Kidney capillary endothelial cell (primary cell): ENCODE results near the gene SERPINA12.

Experiments used
- DNase-seq: peaks from one replicate; pipeline ENCODE4 v3.0.0-alpha.2; 2018; ENCODE audit warnings: low spot score

SERPINA12 gene, protein sequence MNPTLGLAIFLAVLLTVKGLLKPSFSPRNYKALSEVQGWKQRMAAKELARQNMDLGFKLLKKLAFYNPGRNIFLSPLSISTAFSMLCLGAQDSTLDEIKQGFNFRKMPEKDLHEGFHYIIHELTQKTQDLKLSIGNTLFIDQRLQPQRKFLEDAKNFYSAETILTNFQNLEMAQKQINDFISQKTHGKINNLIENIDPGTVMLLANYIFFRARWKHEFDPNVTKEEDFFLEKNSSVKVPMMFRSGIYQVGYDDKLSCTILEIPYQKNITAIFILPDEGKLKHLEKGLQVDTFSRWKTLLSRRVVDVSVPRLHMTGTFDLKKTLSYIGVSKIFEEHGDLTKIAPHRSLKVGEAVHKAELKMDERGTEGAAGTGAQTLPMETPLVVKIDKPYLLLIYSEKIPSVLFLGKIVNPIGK

DNA sequence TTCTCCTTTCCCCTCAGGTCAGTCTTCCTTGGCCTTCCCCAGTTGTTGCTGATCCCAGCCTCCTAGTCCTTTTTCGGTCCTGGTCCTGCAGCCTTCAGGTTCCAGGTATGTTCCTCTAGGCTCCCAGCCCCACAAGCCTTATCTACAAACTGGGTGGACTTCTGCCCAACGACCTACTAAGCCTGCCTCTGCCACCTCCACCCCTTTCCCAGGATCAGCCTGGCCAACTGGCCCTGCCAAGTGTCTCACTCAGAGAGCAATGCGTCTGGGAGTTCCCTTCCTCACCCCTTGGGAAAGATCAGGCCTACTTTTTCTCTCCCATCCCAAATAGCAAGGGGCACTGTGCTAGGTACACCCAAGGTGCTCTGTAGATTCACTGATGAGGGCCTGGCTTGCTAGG, at the start of gene SERPINA12:
Gene SERPINA12 (minus strand): TSS at position 114 of the 400 bp plus-strand sequence. CDS start 11,072 bp downstream, outside the sequence.
- DNase-seq, result no peak

DNA sequence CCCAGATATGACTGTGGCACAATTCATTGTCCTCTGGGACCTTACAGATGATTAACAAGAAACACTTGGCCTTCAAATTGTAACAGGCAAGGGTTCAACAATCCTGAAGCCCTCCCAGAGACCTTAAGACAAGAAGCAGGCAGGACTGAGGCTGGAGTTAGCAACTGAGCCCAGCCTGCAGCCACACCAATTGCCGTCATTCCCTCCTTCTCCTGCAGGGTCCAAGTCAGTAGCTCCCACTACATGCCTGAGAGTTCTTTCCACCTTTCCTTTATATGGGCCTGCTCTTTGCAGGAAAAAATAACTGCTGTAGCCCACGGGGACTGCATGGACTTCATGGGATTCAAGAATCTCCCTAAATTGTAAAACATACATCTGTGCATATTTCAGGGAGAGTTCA, 49.6 kb upstream of the SERPINA12 start:
- no peak for DNase-seq

DNA sequence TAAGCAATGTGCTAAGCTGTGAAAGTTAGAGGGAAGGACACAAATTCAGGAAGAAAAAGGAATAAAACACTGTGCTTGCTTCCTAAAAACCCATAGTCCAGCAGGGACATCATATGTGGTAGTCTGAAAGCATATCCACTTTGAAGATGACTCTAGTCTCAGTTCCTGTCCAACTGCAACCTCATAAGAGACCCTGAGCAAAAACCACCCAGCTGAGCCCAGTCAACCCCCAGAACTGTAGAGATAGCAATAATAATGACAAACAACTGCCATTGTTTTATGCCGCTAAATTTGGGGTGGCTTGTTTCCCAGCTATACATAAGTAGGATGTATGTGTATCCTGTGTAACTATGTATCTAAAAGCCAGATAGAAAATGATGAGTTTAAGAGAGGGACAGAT, 48.1 kb upstream of the SERPINA12 start:
- DNase-seq, result no peak

DNA sequence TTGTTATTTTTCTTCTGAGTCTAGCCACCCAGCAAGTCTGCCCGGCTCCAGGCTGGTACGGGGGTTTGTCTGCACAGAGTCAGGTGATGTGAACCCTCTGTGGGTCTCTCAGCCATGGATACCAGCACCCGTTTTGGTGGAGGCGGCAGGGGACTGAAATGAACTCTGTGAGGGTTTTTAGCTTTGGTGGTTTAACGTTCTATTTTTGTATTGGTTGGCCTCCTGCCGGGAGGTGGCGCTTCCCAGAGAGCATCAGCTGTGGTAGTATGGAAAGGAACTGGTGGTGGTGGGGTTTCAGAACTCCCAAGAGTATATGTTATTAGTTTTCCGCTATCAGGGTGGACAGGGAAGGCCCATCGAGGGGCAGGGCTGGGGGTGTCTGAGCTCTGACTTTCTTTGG, 46.7 kb upstream of the SERPINA12 start:
- DNase-seq, result no peak

DNA sequence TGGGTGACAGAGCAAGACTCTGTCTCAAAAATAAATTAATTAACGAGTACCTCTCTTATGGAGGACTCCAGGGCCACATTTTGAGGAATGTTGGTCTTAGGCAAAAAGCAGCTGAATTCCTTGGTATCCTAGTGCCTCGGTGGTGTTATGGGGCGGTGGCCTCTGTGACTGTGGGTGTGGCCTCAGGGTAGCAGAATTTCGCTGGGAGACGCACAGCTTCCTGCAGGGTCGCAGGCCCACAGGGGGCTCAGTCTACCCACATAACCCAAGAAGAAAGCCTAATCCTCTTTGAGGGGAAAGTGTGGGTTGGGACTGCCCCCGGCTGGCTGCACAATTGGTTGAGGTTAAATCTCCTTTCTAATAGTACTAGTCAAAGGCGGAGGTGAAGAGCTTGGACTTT, 40.8 kb upstream of the SERPINA12 start:
- DNase-seq, result no peak

DNA sequence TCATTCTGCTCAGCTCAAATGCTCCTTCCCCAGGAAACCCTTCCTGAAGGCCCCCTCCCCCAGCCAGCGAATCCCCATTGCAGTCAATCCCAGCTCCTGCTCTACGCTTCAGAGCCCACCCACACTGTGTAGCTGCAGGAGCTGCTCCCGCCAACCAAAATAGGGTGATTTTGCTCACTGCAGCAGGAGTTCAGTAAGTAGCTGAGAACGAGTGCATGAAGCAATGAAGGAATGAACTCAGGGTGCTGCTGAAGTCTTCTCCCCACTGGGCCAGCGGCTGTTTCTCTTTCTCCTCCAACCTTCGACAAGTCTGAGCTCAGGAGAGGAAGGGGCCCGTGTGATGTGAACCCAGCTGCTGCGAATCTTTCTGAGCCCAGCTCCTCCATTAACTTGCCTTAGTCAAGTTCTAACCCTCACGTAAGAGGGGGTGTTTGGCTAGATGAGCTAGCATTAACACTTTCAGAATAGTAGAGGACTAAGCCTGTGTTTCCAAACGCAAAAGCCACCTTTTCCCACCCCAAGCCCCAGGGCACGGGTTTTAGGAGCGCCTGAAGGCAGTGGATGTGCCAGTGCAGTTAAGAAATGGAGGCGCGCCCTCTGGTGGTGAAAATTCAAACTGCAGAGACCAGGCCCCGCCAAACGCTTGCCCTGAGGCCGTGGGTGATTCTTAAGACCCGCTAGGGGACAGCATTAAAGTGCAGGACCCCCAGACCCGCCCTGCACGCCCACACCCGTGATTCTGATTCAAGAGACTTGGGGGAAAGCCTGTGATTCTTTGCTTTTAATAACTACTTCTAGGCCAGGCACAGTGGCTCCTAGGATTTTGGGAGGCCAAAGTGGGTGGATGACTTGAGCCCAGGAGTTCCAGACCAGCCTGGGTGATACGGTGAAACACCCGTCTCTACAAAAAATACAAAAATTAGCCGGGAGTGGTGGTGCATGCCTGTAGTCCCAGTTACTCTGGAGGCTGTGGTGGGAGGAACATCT, 40.0 kb upstream of the SERPINA12 start:
- peak; percentile 34 for DNase-seq

DNA sequence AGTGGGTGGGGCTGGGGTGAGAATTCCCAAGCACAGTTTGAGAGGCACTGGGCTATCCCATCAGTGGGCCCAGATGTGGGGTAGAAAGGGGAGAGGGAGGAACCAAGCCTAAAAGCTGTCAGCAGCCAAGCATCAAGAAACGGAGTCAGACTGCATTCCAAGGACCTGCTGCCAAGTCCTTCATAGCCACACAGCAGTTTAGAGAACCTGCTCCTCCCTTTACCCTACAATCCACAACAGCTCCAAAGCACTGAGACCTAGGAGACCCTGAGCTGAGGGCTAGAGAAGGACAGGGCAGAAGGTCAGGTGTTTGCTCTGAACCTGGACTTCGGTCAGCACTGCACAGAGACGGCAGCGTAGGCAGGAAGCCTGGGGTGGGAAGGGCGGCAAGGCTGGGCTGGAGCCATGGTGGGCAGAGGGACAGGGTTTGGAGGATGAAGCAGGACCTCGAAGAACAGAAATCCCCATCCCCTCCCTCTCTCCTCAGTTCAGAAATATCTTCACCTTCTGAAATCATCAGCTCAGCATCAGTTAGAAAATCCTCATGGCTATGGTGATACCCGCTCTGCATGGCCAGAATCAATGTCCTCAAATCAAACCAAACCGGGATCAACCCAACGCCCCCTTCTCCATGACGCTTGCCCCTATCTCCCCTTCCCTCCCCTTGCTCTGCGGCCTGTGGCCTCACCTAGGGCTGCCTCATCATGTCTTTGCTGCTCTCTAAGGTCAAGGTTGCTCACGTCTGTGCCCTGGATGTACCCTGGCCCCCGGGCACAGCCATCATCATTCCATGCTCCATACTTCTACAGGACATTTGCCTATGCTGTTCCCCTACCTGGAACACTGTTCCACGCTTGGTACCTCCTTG, 39.1 kb upstream of the SERPINA12 start:
- no peak for DNase-seq

DNA sequence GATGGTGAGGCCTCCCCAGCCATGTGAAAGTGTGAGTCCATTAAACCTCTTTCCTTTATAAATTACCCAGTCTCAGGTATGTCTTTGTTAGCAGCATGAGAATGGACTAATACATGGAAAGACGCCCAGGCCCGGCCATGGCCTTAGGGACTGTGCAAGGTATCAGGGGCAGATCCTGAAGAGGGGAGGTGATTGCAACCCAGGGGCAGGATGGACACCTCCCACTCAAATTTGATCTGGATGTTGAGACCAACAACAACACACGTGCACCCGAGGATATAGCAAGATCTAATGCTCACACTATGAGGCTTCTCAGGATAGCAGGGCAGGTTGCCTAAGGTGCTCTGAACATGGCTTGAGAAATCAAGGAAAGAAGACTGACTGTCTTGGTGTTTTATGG, 38.5 kb upstream of the SERPINA12 start:
- DNase-seq, result no peak

DNA sequence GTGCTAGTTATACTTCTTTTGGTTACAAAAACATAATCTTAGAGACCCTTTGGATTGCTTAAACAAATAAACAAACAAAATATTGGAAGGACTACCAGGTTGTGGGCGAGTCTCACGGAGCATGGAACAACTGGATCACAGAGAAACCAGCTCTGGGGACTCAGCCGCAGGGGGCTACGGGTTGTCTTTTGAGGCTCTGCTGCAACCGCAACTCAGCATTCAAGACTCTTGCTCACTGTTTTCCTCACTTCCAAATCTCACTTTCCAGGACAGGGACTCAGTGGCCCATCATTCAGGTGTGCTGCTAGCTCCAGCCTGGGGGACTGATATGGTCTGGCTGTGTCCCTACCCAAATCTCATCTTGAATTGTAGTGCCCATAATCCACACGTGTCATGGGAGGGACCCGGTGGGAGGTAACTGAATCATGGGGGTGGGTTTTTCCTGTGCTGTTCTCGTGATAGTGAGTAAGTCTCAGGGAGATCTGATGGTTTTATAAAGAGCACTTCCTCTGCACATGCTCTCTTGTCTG, 37.9 kb upstream of the SERPINA12 start:
- no peak for DNase-seq

DNA sequence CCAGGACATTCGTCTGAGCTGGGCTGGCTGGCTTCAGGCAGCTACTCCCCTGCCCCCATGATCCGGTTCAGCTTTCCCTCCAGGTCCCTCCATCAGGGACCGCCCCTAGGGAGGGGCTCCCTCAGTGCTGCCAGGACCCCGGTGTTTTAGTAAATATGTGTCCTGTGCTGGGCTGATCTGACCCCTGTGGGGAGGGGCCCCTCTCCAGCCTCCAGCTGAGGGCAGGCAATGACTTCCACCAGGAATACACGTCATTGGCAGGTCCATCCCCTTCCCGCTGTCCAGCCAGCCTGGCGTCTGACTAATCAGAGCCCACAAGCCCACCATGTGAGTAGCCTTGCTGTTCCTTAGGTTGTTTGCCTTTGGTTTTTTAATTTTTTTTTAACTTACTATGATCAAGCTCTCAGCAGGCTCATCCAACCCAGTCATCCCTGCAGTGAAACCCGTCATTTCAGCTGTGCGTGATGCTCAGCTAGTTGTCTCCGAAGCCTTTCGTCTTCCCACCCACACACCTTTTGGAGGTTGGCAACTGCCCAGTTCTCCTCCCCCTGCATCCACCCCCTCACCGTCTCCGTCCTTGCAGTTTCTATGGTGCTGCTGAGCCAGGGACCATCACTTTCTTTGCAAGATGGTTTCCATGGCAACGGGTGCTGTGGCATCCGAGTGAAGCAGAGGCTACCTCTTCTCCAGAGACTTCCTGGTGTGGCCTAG, 36.0 kb upstream of the SERPINA12 start:
- no peak for DNase-seq

DNA sequence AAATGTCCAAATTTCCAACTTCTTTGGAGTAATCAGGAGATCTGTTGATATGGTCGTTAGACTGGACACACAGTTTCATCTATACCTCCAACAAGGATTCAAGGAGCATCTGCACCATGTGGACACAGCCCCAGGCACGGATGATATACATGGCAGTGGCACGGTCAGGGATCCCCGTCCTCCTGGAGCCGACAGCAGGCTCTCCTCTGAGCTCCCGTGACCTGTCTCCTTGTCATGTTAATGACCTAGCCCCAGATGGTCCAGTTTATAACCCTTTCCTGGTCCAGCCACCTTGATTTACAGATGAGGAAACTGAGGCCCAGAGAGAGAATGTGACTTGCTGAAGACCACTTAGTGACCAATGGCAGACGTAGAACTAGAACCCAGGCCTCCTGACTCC, 35.5 kb upstream of the SERPINA12 start:
- DNase-seq, result no peak

DNA sequence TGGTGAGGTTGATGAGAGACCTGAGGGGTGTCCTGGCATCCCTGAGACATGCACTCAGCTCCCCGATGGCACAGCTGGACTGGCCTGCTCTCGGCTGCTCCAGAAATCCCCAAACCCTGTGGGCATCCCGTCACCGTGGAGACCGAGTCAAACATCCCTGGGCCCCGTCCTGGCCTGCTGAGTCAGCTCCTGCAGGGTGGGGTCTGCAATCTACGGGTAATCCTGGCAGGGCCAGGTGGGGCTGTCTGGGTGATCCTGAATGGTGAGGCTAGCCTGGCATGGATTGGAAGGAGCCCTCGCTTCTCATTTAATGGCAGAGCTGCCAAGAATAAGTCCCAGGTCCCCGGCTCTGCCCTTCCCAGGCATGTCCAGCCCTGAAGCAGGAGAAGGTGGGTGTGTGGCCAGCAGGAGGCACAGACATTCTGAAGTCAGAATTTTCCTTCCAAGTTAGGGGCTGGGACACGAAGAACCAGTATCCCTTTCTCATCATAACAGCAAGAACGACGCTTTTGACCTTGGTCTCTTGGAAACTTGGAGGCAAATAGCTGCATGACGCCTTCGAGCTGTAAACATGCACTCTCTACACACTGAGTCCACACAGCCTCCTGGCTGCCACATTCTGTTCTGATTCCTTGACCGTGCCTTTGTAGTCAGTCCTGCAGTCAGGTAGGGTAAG, 34.3 kb upstream of the SERPINA12 start:
- no peak for DNase-seq

DNA sequence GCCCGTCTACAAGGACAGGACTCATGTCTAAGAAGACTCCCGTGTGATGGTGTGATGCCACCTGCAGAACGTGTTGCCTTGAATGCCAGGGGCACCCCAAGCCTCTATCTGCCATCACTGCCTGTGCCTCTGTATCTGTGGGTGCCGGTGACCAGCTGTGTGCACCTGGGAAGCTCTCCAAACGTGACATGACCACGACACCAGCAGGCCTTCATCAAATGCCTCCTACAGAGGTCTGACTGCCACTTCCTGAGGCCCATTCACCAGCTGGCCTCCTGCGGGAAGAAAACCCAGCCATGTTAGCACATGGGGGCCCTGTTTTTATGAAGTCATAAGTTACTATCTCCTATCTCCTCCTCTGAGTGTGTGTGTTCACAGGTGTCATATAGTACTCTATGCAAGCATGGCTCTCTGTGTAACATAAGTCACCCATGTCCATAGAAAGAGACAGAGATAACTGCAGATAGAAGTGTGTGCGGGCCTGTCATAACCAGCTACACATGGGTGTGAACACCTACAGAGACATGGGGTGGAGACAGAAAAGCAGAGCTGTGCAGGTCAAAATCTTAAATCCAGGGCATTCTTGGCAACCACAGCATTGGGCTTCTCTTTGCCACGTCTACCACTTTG, 33.7 kb upstream of the SERPINA12 start:
- DNase-seq, result no peak

DNA sequence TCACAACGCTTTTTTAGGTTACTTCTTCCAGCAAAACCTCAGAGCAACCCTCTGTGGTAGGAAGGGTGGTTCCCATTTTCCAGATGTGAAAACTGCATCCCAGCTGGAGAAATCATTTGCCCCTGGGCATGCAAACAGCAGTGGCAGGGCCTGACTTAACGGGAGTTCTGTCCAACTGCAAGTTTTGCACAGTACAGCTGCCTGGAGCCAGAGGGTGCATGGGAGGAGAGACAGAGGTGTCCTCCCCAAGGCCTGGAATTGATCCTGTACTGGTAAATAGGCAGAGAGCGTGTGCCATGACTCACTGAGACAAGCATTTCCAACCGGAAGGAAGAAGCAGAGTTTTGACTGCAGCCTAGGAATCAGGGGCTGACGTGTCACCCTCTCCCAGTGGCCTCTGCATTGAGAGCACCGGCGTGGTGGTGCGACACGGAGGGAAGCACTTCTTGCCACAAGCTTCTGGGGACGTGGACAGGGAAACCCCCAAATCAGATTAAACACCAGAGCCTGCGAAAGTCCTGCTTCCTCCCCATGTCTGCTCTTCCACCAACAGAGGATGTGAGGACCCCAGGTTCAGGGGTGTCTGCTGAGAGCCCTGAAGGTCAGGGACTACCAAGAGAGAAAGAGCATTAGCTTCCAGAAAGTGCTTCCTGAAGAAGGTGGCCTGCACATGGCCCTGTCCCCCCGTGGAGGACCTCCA, 33.0 kb upstream of the SERPINA12 start:
- DNase-seq, result peak; percentile 53

DNA sequence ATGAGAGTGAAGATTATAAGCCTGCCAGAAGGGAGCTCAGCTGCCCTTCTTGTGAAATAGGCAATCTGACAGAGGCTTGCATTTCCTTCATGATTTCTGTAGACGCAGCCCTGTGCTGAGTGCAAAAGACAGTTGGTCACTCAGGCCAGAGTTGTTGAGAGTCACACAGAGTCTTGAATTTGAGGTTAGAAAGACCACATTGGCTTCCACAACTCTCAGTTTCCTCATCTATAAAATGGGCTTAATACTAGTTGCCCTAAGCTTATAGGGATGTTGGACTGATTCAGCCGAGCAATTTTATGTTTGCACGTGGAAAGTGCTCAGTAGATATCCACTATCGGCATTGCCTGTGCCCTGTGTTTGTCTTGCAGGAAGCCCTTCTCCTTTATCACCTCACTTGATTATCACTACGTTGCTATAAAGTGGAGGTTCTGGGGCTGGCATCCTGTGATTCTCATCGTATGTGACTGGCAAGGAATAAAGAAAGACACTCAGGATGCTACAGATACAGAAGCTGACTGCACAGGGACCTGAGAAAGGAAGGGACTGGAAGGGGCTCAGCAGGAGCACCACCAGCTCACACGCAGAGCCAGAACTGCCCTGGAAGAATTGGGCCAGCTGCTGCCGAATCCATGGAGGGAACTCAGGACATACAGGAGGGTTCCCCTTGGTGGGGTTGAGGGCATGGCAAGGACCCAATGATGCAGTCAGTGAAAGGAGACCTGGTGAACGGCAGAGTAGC, 32.1 kb upstream of the SERPINA12 start:
- DNase-seq, result no peak

DNA sequence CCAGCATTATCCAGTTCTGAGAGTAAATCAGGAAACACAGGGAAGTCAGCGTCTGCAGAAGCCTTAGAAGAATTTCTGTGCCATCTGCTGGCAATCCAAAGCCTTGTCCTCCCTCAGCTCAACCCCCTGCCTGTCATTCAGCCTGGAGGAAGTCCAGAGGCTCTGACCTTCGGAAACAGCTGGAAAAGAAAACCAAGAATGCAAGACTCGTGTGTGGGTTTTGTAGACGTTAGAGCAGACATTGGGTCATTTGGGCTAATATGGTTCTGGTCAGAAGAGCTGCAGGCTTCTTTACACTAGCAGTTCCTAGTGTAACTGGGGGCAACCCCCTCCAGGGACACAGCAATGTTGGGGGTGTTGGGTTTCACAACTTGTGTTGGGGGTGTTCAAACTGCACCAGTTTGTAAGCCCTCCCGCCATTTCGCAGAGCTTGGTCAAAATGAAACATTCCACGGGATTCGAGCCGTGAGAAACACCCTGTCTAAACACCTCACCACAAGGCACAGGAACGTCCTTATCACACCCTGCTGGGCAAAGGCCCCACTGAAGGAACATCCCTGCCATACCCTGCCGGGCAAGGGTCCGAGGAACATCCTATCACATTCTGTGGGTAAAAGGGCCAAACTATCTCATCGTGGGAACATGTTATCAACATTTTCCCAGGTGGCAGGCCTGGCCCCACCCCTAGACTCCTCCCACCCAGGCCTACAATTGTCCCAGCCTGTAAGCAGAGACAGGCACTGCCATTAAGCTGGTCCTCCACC, 30.9 kb upstream of the SERPINA12 start:
- DNase-seq, result peak; percentile 25

DNA sequence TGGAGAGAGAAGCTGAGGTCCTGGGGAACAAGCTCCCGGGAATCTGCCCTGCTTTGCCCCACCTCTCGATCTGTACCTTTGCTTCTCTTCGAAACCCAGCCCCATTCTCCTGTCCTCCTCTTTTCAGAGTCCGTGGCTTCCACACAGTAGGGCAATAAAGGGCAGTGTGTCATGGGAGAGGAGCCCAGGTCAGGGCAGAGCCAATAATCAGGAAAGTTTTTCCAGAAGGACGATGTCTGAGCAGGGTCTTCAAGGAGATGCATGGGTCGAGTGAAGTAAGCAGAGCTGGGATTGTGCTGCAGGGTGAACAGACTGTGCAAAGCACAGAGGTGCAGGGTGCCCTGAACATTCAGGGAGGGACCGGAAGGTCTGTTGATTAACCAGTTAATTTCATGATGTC, 29.9 kb upstream of the SERPINA12 start:
- DNase-seq, result no peak
